Tibial artery (tissue), 4 donors: ENCODE measurements around the gene GALNT9.

Source experiments
- DNase-seq, 2 donors: peaks; one replicate each; pipeline ENCODE4 v3.0.0-alpha.2; 2019
- H3K27ac ChIP-seq, 2 donors: fragments of 200-600 bp; sonication (generic) in 1 of 2; 1 replicate in 1 of 2; 2 replicates in 1 of 2; pipeline ENCODE4 v1.5.1; 2018 to 2019; ENCODE audit warnings: mild to moderate bottlenecking in 1 of 2
- H3K27me3 ChIP-seq, 2 donors: fragments of 200-600 bp; sonication (generic) in 1 of 2; one replicate each; pipeline versions ENCODE4 v1.5.1 to v1.6.0; 2016 to 2019
- H3K36me3 ChIP-seq, 3 donors: fragments of 200-600 bp; sonication (generic) in 2 of 3; one replicate each; pipeline ENCODE4 v1.5.1; 2016 to 2019; ENCODE audit warnings: mild to moderate bottlenecking in 2 of 3
- H3K4me1 ChIP-seq, 4 donors: fragments of 200-600 bp; sonication (generic) in 2 of 4; 1 replicate in 3 of 4; 2 replicates in 1 of 4; pipeline ENCODE4 v1.5.1; 2016 to 2019
- H3K4me3 ChIP-seq, 2 donors: fragments of 200-600 bp; sonication (generic) in 1 of 2; 1 replicate in 1 of 2; 2 replicates in 1 of 2; pipeline ENCODE4 v1.5.1; 2018 to 2019; ENCODE audit warnings: mild to moderate bottlenecking in 2 of 2
- H3K9me3 ChIP-seq, 3 donors: fragments of 200-600 bp; sonication (generic) in 1 of 3; one replicate each; pipeline ENCODE4 v1.5.1; 2016 to 2019
- CTCF ChIP-seq, 2 experiments: fragments of 200-600 bp in 1 of 2; fragments of 450-650 bp in 1 of 2; IDR thresholded peaks; one replicate each; pipeline ENCODE4 v1.5.1; 2017 to 2019; ENCODE audit warnings: antibody characterized with exemption in 2 of 2, mild to moderate bottlenecking in 1 of 2, moderate library complexity in 1 of 2
- intact Hi-C: fragments of 100-400 bp; cut with DNase I; formaldehyde crosslinking; loops from one replicate; pipeline ENCODE4 v1.15.0; 2023; ENCODE audit warnings: low total_unique reads

The GALNT9 gene

GRCh38 chr12:132289356-132290202 lies 39.8 kb downstream of the GALNT9 start:
- Histone ChIP-seq H3K27ac (no peak overlapping the region), H3K4me3 (no peak overlapping the region), H3K9me3 (no peaks in the 10 kb centered on the region), H3K36me3 (no peaks in the 10 kb centered on the region), H3K27me3 (peaks cover 0 to 67% of the 10 kb centered on the region in 2 donors), H3K4me1 (peaks cover 0 to 13% (median 10%) of the 10 kb centered on the region in 4 donors)
- intact Hi-C loops = no loop called here
- TF ChIP-seq CTCF (IDR thresholded peaks at IDR 0.05) = no peak
- no peak for DNase-seq

- TF ChIP-seq CTCF (IDR thresholded peaks at IDR 0.05) = no peak
- Histone ChIP-seq H3K9me3 (no peaks in the 10 kb centered on the region), H3K27ac (no peak overlapping the region), H3K27me3 (peaks cover 0 to 62% of the 10 kb centered on the region in 2 donors), H3K4me1 (peaks cover 0 to 13% (median 10%) of the 10 kb centered on the region in 4 donors), H3K36me3 (no peaks in the 10 kb centered on the region), H3K4me3 (no peak overlapping the region)
- no peak for DNase-seq
- intact Hi-C loops = no loop called here
Observed at GRCh38 chr12:132288516-132289215, 40.7 kb downstream of the GALNT9 start.

DNA sequence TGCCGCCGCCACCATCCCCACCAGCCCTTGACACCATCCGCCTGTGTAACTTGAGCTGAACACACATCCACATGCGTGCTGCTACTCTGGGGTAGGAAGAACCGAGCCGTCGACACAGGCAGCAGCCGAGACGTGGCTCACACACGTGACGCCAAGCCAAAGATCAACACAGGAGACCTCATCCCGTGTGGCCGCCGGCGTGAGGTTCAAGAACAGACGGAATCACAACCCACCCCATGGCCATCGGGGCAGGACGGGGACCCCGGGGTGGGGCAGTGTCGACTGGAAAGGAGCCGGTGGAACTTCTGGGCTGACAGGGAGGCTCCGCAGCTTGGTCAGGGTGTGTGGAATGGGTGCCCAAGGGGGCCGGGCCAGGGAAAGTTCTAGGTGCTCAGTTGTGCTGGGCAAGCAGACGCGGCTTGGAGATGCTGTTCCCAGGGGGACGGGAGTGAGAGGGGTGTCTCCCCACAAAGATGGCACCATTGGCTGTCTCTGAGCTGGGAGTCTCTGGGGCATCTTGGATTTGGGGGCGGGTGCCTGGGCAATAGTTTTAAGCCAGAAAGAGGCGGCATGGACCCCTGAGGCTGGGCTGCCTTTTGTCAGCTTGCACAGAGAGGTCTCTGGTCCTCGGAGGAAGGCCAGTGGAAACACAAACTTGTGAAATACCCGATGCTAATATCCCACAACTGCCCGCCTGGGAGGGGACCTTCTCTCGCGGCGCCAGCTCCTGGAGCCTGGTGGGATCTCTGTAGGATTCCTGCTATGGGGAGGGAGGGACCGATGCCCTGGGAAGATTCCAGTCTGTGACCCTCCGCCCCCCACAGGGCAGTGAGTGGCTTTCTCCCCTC lies 41.8 kb downstream of the GALNT9 start:
- H3K4me3 ChIP-seq = no peak overlapping the region
- H3K36me3 ChIP-seq = no peaks in the 10 kb centered on the region
- no peak for TF ChIP-seq CTCF (IDR thresholded peaks at IDR 0.05)
- H3K9me3 ChIP-seq = no peaks in the 10 kb centered on the region
- H3K27me3 ChIP-seq = peaks cover 0 to 63% of the 10 kb centered on the region in 2 donors
- H3K4me1 ChIP-seq = peaks cover 0 to 13% (median 10%) of the 10 kb centered on the region in 4 donors
- DNase-seq = no peak
- no peak overlapping the region for H3K27ac ChIP-seq
- intact Hi-C loops = no loop called here

GRCh38 chr12:132286912-132287311 lies 42.5 kb downstream of the GALNT9 start:
- no peak for TF ChIP-seq CTCF (IDR thresholded peaks at IDR 0.05)
- Histone ChIP-seq H3K27me3 (peaks cover 0 to 70% of the 10 kb centered on the region in 2 donors), H3K36me3 (no peaks in the 10 kb centered on the region), H3K4me3 (no peak overlapping the region), H3K9me3 (no peaks in the 10 kb centered on the region), H3K27ac (no peak overlapping the region), H3K4me1 (peaks cover 0 to 13% (median 10%) of the 10 kb centered on the region in 4 donors)
- intact Hi-C loops = no loop called here
- DNase-seq = no peak

GRCh38 chr12:132285991-132286681 lies 43.3 kb downstream of the GALNT9 start:
- H3K9me3 ChIP-seq = no peaks in the 10 kb centered on the region
- peaks cover 0 to 13% (median 10%) of the 10 kb centered on the region in 4 donors for H3K4me1 ChIP-seq
- H3K36me3 ChIP-seq = no peaks in the 10 kb centered on the region
- peaks cover 0 to 78% of the 10 kb centered on the region in 2 donors for H3K27me3 ChIP-seq
- no peak for TF ChIP-seq CTCF (IDR thresholded peaks at IDR 0.05)
- peak overlapping the region; percentile 15 to 43 for H3K4me3 ChIP-seq
- intact Hi-C loops = loop anchor here (1.0 kb wide), 1 partner anchor 84 kb away; no protein-coding TSS in a partner anchor
- peak in 1 of 2 donors; percentile 29 for DNase-seq
- H3K27ac ChIP-seq = no peak overlapping the region
